HUES64 (cell line): Measurements from ENCODE around the gene ARL6IP6. TPM values are rescaled to one million over a fixed set of nuclear protein-coding genes. Genes with fewer than 3 reads are reported as not detected.

Experiments
- H3K27ac ChIP-seq: 2 replicates; pipeline ENCODE4 v1.7.0; 2013; ENCODE audit warnings: low read depth, low read length, inconsistent platforms
- H3K27me3 ChIP-seq: 2 replicates; pipeline ENCODE4 v1.6.1; 2013; ENCODE audit warnings: mild to moderate bottlenecking, low read length; ENCODE audit not compliant: insufficient read depth
- H3K36me3 ChIP-seq: 2 replicates; pipeline ENCODE4 v1.6.1; 2013; ENCODE audit warnings: mild to moderate bottlenecking, low read length; ENCODE audit not compliant: insufficient read depth
- H3K4me1 ChIP-seq: 2 replicates; pipeline ENCODE4 v1.6.1; 2013; ENCODE audit warnings: mild to moderate bottlenecking, low read length, moderate library complexity; ENCODE audit not compliant: insufficient read depth
- H3K4me3 ChIP-seq: 2 replicates; pipeline ENCODE4 v1.5.1; 2013; ENCODE audit warnings: mild to moderate bottlenecking, low read length, moderate library complexity
- H3K9ac ChIP-seq: 2 replicates; pipeline ENCODE4 v1.6.1; 2013; ENCODE audit warnings: mild to moderate bottlenecking, low read depth, low read length
- H3K9me3 ChIP-seq: 2 replicates; pipeline ENCODE4 v1.6.1; 2013; ENCODE audit warnings: low read depth, low read length; ENCODE audit not compliant: insufficient read depth
- WGBS: fragments of 150-250, 120-280 bp; methylation state at CpG from one replicate; pipeline ENCODE4 v1.1.7; 2013; ENCODE audit warnings: missing lambda C conversion rate; 5-methylcytosine and 5-hydroxymethylcytosine counted together
- polyA plus RNA-seq, 2 experiments: library from polyadenylated mRNA; stranded (reverse); fragments of 50-300 nt; gene quantifications; one replicate each; pipeline ENCODE4 v1.2.3, GENCODE V29; 2013

Gene ARL6IP6
- 42.7 TPM for polyA plus RNA-seq (2013, experiment 1 of 2)
- polyA plus RNA-seq (2013, experiment 2 of 2) = 52.3 TPM

DNA sequence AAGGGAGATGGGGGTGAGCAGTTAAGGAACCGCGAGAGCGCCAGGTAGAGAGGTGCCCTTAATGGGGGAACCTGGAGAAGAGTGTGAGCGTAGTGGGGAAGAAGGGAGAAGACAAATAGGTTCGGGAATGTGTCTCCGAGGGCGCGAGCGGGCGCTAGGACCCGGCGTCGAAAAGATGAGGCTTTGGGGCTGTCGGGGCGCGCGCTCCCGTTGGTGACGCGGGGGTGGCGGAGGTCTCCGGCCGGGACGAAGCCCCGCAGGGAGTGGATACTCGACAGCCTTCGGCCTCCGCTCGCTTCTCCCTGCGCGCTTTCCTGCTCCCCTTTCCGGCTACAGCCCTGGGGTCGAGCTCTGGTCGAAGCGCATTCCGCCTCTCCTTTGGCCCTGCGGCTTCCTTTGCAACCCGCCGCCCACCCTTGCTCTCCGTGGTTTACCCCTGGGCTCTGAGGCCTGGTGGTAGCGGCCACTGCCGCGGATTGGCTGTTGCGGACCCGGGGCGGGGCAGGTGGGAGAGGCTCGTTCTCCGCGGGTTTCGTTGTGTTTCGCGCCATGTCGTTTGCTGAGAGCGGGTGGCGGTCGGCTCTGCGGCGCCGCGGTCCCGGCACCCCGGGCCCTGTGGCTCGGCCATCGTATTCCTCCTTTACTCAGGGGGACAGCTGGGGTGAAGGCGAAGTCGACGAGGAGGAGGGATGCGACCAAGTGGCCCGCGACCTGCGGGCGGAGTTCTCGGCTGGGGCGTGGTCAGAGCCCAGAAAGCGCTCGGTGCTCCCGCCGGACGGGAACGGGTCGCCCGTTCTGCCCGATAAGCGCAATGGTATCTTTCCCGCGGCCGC lies at the start of gene ARL6IP6:
TSS of gene ARL6IP6 (plus strand) at position 545 of the 833 bp plus-strand sequence. CDS start at position 550, 5 bp downstream.
- Histone ChIP-seq H3K9ac (peak within 1 kb of the TSS; percentile 100), H3K4me1 (peaks cover 25% of the 10 kb centered on the region), H3K36me3 (peaks cover 50% of the 10 kb centered on the region), H3K27me3 (no peaks in the 10 kb centered on the region), H3K9me3 (no peaks in the 10 kb centered on the region), H3K27ac (peak within 1 kb of the TSS; percentile 99), H3K4me3 (peak within 1 kb of the TSS; percentile 92)
- WGBS = under 1% methylated on average over 87 of the region's 87 CpGs

DNA sequence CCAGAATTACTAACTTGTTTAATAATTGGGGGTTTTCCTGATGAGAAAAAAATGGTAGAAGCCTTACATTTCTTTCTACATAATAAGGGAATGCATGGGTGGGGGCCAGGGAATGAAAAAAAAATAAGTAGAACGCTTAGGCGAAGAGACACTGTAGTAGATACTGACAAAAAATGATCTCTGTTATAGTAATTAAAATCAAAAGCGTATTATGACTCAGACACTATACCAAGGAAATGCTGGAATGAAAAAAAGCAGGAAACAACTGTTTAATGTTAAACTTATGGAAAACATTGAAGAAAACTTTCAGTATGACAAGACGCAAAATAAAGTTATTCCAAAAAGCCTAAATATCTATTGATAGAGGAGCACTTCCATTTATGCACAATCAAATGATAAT lies 44.1 kb upstream of the ARL6IP6 start:
- Histone ChIP-seq H3K4me1 (no peaks in the 10 kb centered on the region), H3K9ac (no peak overlapping the region), H3K27me3 (no peaks in the 10 kb centered on the region), H3K4me3 (no peak overlapping the region), H3K36me3 (peaks cover 100% of the 10 kb centered on the region), H3K9me3 (no peaks in the 10 kb centered on the region), H3K27ac (no peak overlapping the region)
- WGBS = 93% methylated on average over 3 of the region's 4 CpGs

DNA sequence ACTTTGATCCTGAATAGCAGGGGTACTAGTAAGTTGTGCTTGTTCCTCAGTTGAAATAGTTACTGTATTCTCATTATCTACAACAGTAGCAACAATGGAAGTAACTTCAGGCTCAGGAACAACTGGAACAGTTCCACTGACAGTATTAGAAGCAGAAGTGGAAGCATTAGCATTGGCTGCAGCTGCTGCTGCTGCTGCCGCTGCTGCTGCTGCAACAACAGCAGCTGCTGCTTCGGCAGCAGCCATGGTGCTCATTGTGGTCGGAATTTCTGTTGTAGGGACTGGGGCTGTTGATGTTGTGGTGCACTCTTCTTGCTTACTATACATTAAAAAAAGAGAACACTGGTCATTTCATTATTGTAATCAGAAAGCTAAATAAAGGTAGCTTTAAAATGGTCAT lies 42.0 kb upstream of the ARL6IP6 start:
- Histone ChIP-seq H3K27me3 (no peaks in the 10 kb centered on the region), H3K4me3 (no peak overlapping the region), H3K9me3 (no peaks in the 10 kb centered on the region), H3K9ac (no peak overlapping the region), H3K4me1 (no peaks in the 10 kb centered on the region), H3K27ac (no peak overlapping the region), H3K36me3 (peaks cover 99% of the 10 kb centered on the region)
- WGBS = 100% methylated on average over 3 of the region's 3 CpGs

DNA sequence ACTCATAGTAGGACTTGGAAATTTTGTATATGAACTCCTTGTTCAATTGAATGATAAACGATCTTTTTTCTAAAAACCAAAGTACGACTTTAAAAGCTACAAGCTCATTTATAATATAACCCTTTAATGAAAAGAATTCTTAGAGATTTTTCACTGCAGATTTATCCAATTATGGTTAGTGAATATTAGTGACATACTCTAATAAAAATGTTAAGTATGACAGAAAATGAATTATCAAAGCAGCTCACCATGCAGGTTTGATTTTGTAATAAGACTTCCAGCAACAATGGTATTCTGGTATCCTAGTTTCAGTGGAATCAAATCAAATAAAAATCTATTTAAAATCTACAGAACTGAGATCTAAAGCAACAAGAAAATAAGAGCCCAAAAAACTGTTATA lies 39.6 kb upstream of the ARL6IP6 start:
- no peaks in the 10 kb centered on the region for H3K4me1 ChIP-seq
- H3K27ac ChIP-seq = no peak overlapping the region
- no peak overlapping the region for H3K9ac ChIP-seq
- H3K9me3 ChIP-seq = peaks cover 9% of the 10 kb centered on the region
- WGBS = 100% methylated on average over 2 of the region's 2 CpGs
- H3K4me3 ChIP-seq = no peak overlapping the region
- no peaks in the 10 kb centered on the region for H3K27me3 ChIP-seq
- peaks cover 97% of the 10 kb centered on the region for H3K36me3 ChIP-seq

DNA sequence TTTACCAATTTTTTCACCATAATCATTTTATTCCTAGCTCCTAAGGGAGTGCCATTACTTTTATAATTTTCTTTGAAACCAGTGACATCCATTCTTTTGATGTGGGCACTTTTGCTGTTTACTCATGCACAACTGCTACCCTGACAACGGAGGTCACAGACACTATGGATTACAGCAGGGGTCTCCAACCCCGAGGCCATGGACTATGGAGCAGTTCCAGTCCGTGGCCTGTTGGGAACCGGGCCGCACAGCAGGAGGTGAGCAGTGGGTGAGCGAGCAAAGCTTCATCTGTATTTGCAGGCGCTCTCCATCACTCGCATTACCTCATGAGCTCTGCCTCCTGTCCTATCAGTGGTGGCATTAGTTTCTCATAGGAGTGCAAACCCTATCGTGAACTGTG lies 35.8 kb upstream of the ARL6IP6 start:
- H3K4me1 ChIP-seq = no peaks in the 10 kb centered on the region
- H3K27me3 ChIP-seq = no peaks in the 10 kb centered on the region
- H3K9ac ChIP-seq = no peak overlapping the region
- peaks cover 9% of the 10 kb centered on the region for H3K9me3 ChIP-seq
- H3K27ac ChIP-seq = no peak overlapping the region
- no peak overlapping the region for H3K4me3 ChIP-seq
- peaks cover 92% of the 10 kb centered on the region for H3K36me3 ChIP-seq
- WGBS = 92% methylated on average over 9 of the region's 9 CpGs

DNA sequence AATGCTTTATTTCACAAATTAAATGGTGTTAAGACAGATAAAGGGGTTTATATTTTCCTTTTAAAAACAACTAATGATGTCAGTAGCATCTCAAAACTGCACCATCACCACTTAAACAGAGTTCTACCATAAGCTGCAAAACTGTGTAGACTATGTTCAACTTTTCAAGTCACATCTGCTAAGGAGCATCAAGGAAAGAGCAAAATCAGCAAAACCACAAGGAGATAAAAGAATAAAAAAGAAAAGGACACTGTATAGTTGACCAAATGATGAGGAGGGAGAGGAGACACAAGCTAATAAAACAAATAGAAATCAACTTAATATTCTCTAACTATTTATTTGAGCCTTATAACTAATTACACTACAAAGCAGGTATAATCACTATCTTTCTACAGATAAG lies 35.0 kb upstream of the ARL6IP6 start:
- Histone ChIP-seq H3K4me1 (no peaks in the 10 kb centered on the region), H3K9ac (no peak overlapping the region), H3K4me3 (no peak overlapping the region), H3K27ac (no peak overlapping the region), H3K27me3 (no peaks in the 10 kb centered on the region), H3K36me3 (peaks cover 92% of the 10 kb centered on the region), H3K9me3 (peaks cover 9% of the 10 kb centered on the region)

DNA sequence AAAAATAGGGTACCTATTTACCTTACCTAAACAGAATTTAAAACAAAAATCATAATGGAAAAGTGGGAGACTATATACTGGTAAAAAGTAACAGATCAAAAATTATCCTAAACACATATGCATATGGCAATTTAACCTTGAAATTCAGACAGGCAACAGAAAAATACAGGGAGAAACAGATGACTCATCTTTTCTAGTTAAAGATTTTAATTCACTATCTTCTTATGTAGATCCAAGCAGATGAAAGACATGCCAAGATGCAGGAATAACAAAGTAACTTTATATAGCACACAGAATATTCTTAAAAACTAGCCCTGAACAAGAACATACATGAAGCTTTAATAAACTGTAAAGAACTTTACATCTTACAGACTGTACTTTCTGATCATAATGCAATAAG lies 32.1 kb upstream of the ARL6IP6 start:
- Histone ChIP-seq H3K27ac (no peak overlapping the region), H3K9me3 (peaks cover 9% of the 10 kb centered on the region), H3K9ac (no peak overlapping the region), H3K27me3 (no peaks in the 10 kb centered on the region), H3K36me3 (peaks cover 90% of the 10 kb centered on the region), H3K4me3 (no peak overlapping the region), H3K4me1 (no peaks in the 10 kb centered on the region)

DNA sequence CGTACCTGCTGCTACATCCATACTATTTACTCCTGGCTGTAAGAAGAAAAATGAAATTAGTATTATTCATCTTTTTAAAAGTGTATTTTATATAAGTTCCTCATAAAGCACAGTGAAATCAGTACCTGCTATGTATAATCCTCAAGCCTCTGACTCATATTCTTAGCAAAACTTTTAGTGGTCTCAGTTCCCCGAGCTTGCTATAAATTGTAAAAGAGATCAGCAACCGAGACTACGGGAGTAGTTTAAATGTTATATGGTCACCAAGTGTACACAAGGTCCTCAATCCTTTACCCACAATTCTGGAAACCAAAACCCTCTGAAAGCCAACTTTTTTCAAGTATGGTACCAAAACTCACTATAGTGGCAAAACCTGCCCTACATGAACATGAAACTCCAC lies 25.4 kb upstream of the ARL6IP6 start:
- WGBS = 80% methylated on average over 1 of the region's 4 CpGs
- H3K4me3 ChIP-seq = no peak overlapping the region
- peaks cover 75% of the 10 kb centered on the region for H3K36me3 ChIP-seq
- no peak overlapping the region for H3K9ac ChIP-seq
- H3K27me3 ChIP-seq = no peaks in the 10 kb centered on the region
- no peaks in the 10 kb centered on the region for H3K9me3 ChIP-seq
- H3K27ac ChIP-seq = no peak overlapping the region
- no peaks in the 10 kb centered on the region; the same call in 1 of the 2 replicates for H3K4me1 ChIP-seq

DNA sequence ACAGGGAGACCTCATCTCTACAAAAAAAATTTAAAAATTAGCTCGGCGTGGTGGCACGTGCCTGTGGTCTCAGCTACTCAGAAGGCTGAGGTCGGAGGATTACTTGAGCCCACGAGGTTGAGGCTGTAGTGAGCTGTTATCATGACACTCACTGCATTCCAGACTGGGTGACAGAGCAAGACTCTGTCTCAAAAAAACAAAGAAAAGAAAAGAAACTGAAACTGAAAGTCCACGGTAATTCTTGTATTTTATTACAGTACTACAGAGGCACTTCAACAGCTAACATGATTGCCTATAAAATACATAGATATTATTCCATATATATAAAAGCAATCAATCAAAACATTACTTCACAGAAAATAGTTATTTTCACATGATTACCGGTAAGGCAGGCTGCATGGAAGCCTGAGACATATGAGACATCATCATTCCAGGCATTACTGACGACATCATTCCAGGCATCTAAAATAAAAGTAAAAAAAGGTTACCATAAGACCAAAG lies 24.2 kb upstream of the ARL6IP6 start:
- Histone ChIP-seq H3K27ac (no peak overlapping the region), H3K4me3 (no peak overlapping the region), H3K9ac (no peak overlapping the region), H3K9me3 (no peaks in the 10 kb centered on the region), H3K4me1 (no peaks in the 10 kb centered on the region; the same call in 1 of the 2 replicates), H3K36me3 (peaks cover 68% of the 10 kb centered on the region), H3K27me3 (no peaks in the 10 kb centered on the region)
- 96% methylated on average over 7 of the region's 8 CpGs for WGBS

DNA sequence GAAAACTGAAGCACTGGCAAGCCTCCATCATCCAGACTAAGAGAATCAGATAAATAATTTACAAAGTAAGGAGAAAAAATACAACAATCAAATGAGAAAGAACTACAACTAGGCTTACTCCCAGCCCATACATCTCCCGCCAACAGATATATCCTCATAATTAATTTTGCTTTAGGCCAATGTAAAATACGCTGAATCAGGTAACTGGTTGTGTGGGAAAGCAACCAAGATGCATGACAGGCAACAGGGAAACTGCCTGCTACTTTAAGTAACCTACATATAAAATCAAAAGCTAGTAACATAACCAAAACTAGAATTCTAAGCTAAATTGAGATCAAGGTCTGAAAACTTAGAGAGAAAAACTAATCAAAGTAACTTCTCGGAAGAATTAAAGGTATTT lies 22.7 kb upstream of the ARL6IP6 start:
- Histone ChIP-seq H3K27ac (no peak overlapping the region), H3K4me3 (no peak overlapping the region), H3K27me3 (no peaks in the 10 kb centered on the region), H3K36me3 (peaks cover 63% of the 10 kb centered on the region), H3K4me1 (no peaks in the 10 kb centered on the region; the same call in 1 of the 2 replicates), H3K9me3 (no peaks in the 10 kb centered on the region), H3K9ac (no peak overlapping the region)
- WGBS = 100% methylated on average over 3 of the region's 3 CpGs

DNA sequence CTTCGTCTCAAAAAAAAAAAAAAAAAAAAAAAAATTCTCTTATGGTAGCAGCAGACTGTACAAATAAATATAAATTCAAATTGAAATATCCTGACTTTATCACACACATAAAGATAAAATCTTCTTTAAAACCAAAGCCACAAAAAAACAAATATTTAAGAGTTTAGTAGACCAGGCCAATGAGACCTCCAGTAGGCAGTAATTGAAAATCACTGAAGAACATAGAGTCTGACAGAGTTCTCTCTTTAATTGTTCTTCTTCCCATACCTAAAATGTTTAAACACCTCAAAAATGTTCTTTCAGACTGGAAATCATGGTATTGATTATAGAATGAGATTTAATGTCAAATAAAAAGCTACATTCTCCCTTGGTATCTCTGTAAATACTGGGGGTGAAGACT lies 21.9 kb upstream of the ARL6IP6 start:
- Histone ChIP-seq H3K27me3 (no peaks in the 10 kb centered on the region), H3K9ac (no peak overlapping the region), H3K4me3 (no peak overlapping the region), H3K27ac (no peak overlapping the region), H3K36me3 (peaks cover 56% of the 10 kb centered on the region), H3K4me1 (no peaks in the 10 kb centered on the region; the same call in 1 of the 2 replicates), H3K9me3 (no peaks in the 10 kb centered on the region)
- no CpG with 5 or more reads among the region's 1 CpG for WGBS
